Temporal lobe (tissue), 1 donor: ENCODE measurements around the gene D2HGDH. TPM values are rescaled to one million over a fixed set of nuclear protein-coding genes. Genes with fewer than 3 reads are reported as not detected.

ENCODE experiments used
- total RNA-seq: library from RNA; depleted of rRNA; stranded (reverse); fragments of >200 nt; gene quantifications from one replicate; pipeline ENCODE4 v1.2.3, GENCODE V29; 2014

D2HGDH gene
- total RNA-seq, 1 donor from 2014 or later, result 10.1 TPM

Other genes with a start within 250 kb of the D2HGDH start
- 127 TPM for gene STK25, start 226.0 kb upstream of the D2HGDH start, total RNA-seq
- 21.6 TPM for gene BOK, start 175.9 kb upstream of the D2HGDH start, total RNA-seq
- 12.0 TPM for gene THAP4, start 97.5 kb upstream of the D2HGDH start, total RNA-seq
- 38.4 TPM for gene ATG4B, start 96.9 kb upstream of the D2HGDH start, total RNA-seq
- 9.6 TPM for gene DTYMK, start 47.8 kb upstream of the D2HGDH start, total RNA-seq
- 19.7 TPM for gene ING5, start 32.6 kb upstream of the D2HGDH start, total RNA-seq
- 0.74 TPM for gene GAL3ST2, start 42.2 kb downstream of the D2HGDH start, total RNA-seq
- 1.5 TPM for gene NEU4, start 74.6 kb downstream of the D2HGDH start, total RNA-seq
- gene PDCD1, start 124.3 kb downstream of the D2HGDH start, total RNA-seq, result not detected
- 5.2 TPM for gene RTP5, start 135.1 kb downstream of the D2HGDH start, total RNA-seq